OCI-M2 (cell line): ENCODE measurements around the gene RPL7A.
"Not testable (repeated sequence)": the region's sequence is repeated elsewhere in the genome, so short reads cannot be mapped to it uniquely, and the experiment has no call there.

Experiments
- DNase-seq: peaks from one replicate; lab custom pipeline; 2025; ENCODE audit not compliant: unreplicated experiment; lab: John Stamatoyannopoulos, UW

Gene RPL7A

DNA sequence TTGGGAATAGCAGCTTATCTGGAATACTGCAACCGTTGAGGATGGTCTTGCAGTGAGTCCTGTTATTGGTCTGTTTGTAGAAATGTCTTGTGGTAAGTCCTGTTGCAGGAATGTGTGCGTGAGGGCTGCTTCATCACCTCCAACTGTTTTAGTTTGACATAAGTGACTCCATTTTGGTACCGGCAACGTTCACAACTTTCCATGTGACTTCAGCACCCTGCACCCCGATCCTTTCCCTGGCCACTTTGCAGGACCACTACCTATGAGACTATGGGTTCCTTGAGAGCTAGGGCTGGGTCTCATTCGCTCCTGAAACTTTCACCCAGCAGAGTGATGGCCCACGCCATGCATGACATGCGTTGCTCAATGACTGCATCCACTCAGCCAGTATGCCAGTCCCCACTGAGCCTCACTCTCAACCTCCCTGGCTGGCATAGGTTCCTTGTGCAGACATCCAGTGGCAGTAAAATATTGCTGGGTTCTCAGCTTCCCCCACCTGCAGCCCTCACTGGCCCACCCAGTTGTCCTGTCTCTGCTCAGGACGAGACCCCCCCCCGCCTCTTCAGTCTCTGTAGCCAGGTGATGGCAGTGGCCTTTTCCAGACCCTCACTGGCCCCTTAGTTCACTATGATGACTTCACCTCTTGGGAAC, 20.1 kb upstream of the RPL7A start:
- DNase-seq: no peak

- peak; percentile 12 for DNase-seq
These were observed 18.5 kb upstream of the RPL7A start for GRCh38 chr9:133329306-133330156.

DNA sequence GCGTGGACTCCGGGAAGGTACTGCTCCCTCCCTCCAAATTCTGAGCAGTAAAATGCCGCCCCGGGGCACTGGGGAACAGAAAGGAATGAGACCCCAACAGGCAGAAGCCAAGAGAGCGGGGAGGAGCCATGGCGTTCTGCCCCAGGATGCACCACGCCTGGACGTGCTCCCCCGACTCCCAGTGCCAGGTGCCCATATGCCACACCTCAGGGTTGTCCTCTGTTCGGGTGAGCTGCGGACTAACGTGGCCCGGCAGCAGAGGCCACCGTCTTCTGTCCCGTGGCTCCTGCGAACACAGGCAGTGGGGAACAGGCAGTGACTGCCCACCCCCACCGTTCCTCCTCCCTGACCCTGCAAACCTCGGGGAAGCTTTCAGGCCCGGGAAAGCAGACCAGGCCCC, 16.8 kb upstream of the RPL7A start:
- no peak for DNase-seq

- DNase-seq: no peak
These were observed 16.2 kb upstream of the RPL7A start for GRCh38 chr9:133331641-133332380.

GRCh38 chr9:133332381-133332730, 15.7 kb upstream of the RPL7A start:
- DNase-seq: no peak

DNA sequence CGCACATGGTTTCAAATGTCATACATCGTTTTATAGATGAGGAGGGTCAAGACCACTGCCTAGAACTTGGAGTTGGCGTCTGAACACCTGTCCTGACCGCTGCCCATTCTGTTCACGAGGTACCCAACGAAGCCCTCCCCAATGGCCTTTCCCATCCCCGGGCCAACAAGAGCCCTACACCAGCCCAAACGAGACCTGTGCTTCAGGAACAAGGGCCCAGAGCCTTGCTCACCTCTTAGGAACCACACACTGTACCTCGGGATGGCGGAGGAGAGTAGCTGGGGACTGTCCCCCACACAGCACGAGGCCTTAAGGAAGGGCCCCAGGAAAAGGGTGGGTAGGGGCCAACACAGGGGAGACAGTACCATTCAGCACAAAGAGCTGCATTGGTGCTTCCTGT, 15.0 kb upstream of the RPL7A start:
- no peak for DNase-seq

- no peak for DNase-seq
These were observed 14.5 kb upstream of the RPL7A start for GRCh38 chr9:133333566-133333965.

DNA sequence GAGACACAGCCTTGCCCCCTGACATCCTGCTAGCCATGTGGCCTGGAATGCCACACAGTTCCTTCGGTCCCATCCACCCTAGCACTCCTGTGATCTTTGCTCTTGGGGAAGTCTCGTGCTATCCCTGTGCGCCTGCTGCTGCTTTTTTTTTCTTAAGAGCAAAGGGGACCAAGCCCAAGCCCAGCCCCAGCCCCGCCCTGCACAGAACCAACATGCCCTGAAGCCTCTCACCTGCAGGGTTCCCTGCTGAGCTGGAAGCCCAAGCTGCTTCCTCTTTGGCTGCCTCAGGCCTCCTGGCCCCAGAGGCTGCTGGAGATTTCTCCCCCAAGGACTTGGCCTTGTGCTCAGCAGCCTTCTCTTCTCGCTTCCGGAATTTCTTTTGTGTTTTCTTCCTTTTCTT, 13.9 kb upstream of the RPL7A start:
- no peak for DNase-seq

- DNase-seq: not testable (repeated sequence)
These were observed 13.1 kb upstream of the RPL7A start for GRCh38 chr9:133334888-133335287.

DNA sequence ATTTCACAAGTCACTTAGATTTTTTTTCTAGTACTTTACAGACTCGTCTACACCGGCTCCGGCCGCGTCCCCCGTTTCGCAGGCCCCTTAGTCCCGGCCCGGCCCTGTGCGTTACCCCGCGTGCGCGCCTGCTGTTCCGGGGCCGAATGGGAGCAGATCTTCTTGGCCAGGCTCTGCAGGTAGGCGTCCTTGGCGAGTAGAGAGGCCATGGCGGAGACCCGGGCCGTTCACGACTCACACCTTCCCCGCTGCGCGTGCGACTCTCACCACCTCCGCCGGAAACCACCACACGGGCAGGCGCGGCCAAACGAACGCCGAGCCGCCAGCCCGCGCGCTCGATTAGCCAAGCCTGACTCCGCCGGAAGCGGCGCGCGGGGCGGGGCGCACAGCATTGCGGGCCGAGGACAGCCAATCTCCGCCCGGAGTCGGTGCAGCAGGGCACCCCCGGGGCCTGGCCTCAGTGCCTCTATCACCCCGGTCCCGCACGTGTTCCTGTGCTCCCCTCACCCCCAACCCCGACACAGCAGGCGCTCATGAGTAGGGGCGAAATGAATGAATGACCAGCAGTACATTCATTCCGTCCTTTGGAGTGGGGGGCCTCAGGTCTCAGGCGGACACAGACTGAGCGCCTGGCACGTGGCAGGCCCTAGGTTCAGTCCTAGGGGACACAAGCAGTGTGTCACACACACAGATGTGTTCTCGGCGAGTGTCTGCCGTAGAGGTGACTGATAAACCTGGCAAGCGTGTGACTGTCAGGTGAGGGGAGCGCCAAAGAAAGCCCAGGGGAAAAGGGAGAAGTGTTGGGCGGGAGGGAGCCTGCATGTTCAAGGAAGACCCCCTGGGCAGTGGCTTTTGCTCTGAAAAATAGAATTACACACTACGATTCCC, 11.8 kb upstream of the RPL7A start, which contains the start of gene SURF6:
Gene SURF6 (minus strand): TSS at position 265 of the 888 bp plus-strand sequence. CDS start 56 bp downstream, at position 209.
- DNase-seq: peak; percentile 43

- no peak for DNase-seq
These were observed 8.4 kb upstream of the RPL7A start for GRCh38 chr9:133339641-133340040.

GRCh38 chr9:133340256-133340655, 7.8 kb upstream of the RPL7A start:
- DNase-seq: no peak

DNA sequence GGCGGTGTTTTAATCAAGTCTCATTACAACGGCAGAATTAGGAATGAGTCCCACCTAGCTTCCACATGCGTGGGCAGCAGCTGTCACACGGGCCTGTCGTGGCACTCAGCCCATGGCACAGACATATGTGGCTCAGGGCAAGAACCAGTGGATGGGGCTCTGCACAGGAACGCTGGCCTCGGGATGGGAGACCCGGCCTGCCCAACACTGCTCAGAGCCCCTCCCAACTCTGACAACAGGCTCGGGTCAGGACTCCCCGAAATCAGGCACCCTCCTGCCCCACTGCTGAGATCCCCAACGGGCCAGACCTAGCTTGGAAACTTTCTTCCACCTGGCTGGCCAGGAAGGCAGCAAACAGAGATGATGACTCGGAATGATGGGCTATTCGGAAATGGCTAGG, 7.1 kb upstream of the RPL7A start:
- no peak for DNase-seq

- no peak for DNase-seq
These were observed 6.5 kb upstream of the RPL7A start for GRCh38 chr9:133341369-133342068.

DNA sequence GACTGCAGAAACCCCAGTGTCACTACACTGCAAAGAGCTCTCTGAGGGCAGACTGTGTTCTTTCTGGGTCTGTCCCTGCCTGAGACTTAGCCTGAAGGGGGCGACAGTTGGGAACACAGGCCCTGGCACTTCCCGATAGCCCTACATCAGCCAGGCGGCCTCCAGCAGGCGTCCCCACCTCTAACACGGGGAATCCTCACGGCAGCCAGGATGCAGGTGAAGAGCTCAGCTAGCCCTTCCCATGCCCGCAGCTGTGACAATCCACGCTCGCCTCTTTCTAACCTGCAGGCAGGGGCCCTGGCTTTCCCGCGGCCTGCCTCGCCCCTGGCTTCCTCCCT, 6.0 kb upstream of the RPL7A start:
- no peak for DNase-seq

GRCh38 chr9:133342570-133342969, 5.4 kb upstream of the RPL7A start:
- no peak for DNase-seq

- no peak for DNase-seq
These were observed 3.9 kb upstream of the RPL7A start for GRCh38 chr9:133344071-133344470.

GRCh38 chr9:133344979-133345378, 3.0 kb upstream of the RPL7A start:
- DNase-seq: no peak

- DNase-seq: no peak
These were observed 2.4 kb upstream of the RPL7A start for GRCh38 chr9:133345596-133345995.

GRCh38 chr9:133346021-133346785, 1.8 kb upstream of the RPL7A start:
- no peak for DNase-seq
